ENCODE data around the gene P2RX6.

The P2RX6 gene

GRCh38 chr22:20980523-20980922 is 34.4 kb upstream of the P2RX6 start:
- no peak for DNase-seq

GRCh38 chr22:20980938-20981722 is 33.8 kb upstream of the P2RX6 start:
- DNase-seq, result no peak

- peak; percentile 82 for DNase-seq
Observed at GRCh38 chr22:20981787-20982562, 33.0 kb upstream of the P2RX6 start, which contains the start of gene LZTR1. Gene LZTR1 (plus strand): TSS chr22:20982297. CDS start chr22:20982372, 75 bp downstream.

- no peak for DNase-seq
Observed at GRCh38 chr22:20982563-20982882, 32.4 kb upstream of the P2RX6 start.

GRCh38 chr22:20983081-20983771 is 31.7 kb upstream of the P2RX6 start:
- no peak for DNase-seq

GRCh38 chr22:20985720-20986119 is 29.2 kb upstream of the P2RX6 start:
- DNase-seq, result no peak

- DNase-seq, result no peak
Observed at GRCh38 chr22:20986365-20986764, 28.6 kb upstream of the P2RX6 start.

- no peak for DNase-seq
Observed at GRCh38 chr22:20987375-20987774, 27.6 kb upstream of the P2RX6 start.

- DNase-seq, result no peak
Observed at GRCh38 chr22:20988573-20989322, 26.2 kb upstream of the P2RX6 start.

GRCh38 chr22:20989323-20990138 is 25.4 kb upstream of the P2RX6 start:
- no peak for DNase-seq

- no peak for DNase-seq
Observed at GRCh38 chr22:20990184-20991180, 24.5 kb upstream of the P2RX6 start.

- no peak for DNase-seq
Observed at GRCh38 chr22:20991252-20992055, 23.5 kb upstream of the P2RX6 start.

- no peak for DNase-seq
Observed at GRCh38 chr22:20992056-20992442, 22.9 kb upstream of the P2RX6 start.

GRCh38 chr22:20992456-20993303 is 22.3 kb upstream of the P2RX6 start:
- DNase-seq, result no peak

- no peak for DNase-seq
Observed at GRCh38 chr22:20993304-20994127, 21.4 kb upstream of the P2RX6 start.

- DNase-seq, result no peak
Observed at GRCh38 chr22:20994128-20994901, 20.6 kb upstream of the P2RX6 start.

GRCh38 chr22:20994902-20995241 is 20.1 kb upstream of the P2RX6 start:
- no peak for DNase-seq

Measured in activated CD4-positive, alpha-beta T cell treated with anti-CD3 and anti-CD28 coated beads, Interleukin-2, Interleukin-6, amounts not matched to agents 100 ng/mL and 50 ng/mL, durations not matched to agents 16 hours and 8 hours (primary cell).